Panc1 (cell line): ENCODE results near the gene OBP2A. TPM values are rescaled to one million over a fixed set of nuclear protein-coding genes. Genes with fewer than 3 reads are reported as not detected.

Experiments
- ATAC-seq: fragments of 200-7000 bp; cut with Tn5 transposase; 2 replicates; pipeline ENCODE4 v1.9.1; 2020; ENCODE audit warnings: mild to moderate bottlenecking, moderate library complexity
- BruUV-seq: library from RNA; stranded (reverse); fragments of 400-500 nt; replicated peaks from 2 replicates; lab custom pipeline; 2021; lab: Mats Ljungman, UMichigan
- CTCF ChIA-PET: fragments of 300-600 bp; sonication (Branson Sonifier 250); formaldehyde crosslinking; loops from one replicate; lab custom pipeline; 2022; ENCODE audit warnings: antibody characterized with exemption; lab: Charles Lee
- POLR2A ChIA-PET: fragments of 300-600 bp; sonication (Branson Sonifier 250); formaldehyde crosslinking; loops from one replicate; lab custom pipeline; 2022; ENCODE audit warnings: antibody characterized with exemption; lab: Charles Lee
- DNase-seq: peaks from one replicate; pipeline ENCODE4 v3.0.0-alpha.2; 2010; ENCODE audit warnings: low read depth, low spot score
- H3K27ac ChIP-seq: 2 replicates; pipeline ENCODE4 v1.5.1; 2011; ENCODE audit warnings: mild to moderate bottlenecking, low read length, inconsistent platforms
- H3K27me3 ChIP-seq: fragments of 200-500 bp; sonication (Bioruptor generic); 2 replicates; pipeline ENCODE4 v1.6.0; 2014; ENCODE audit warnings: low read length, inconsistent platforms; ENCODE audit not compliant: control insufficient read depth, insufficient read depth
- H3K36me3 ChIP-seq: fragments of 200-500 bp; sonication (Bioruptor generic); 2 replicates; pipeline ENCODE4 v1.5.1; 2014; ENCODE audit warnings: inconsistent platforms, mild to moderate bottlenecking, low read length, moderate library complexity; ENCODE audit not compliant: control insufficient read depth, insufficient read depth
- H3K4me1 ChIP-seq: 2 replicates; pipeline ENCODE4 v1.5.1; 2011; ENCODE audit warnings: inconsistent platforms, mild to moderate bottlenecking, low read length, moderate library complexity; ENCODE audit not compliant: control insufficient read depth, insufficient read depth
- H3K4me3 ChIP-seq, 2 experiments: 2 replicates each; pipeline ENCODE4 v1.5.1; 2011 to 2012; ENCODE audit warnings: low read depth in 2 of 2, low read length in 2 of 2, mild to moderate bottlenecking in 2 of 2, inconsistent platforms in 1 of 2, moderate library complexity in 1 of 2
- H3K9me3 ChIP-seq: fragments of 200-500 bp; sonication (Bioruptor generic); 2 replicates; pipeline ENCODE4 v1.5.1; 2014; ENCODE audit warnings: low read depth, mild to moderate bottlenecking, inconsistent platforms, low read length, moderate library complexity; ENCODE audit not compliant: control insufficient read depth, insufficient read depth
- POLR2AphosphoS5 ChIP-seq: IDR thresholded peaks from 2 replicates; pipeline ENCODE4 v1.6.1; 2012; ENCODE audit warnings: mild to moderate bottlenecking, low read depth, low read length, moderate library complexity
- SIN3A ChIP-seq: IDR thresholded peaks from 2 replicates; pipeline ENCODE4 v1.6.1; 2012; ENCODE audit warnings: low read depth, mild to moderate bottlenecking, low read length, moderate library complexity, borderline replicate concordance; ENCODE audit not compliant: insufficient read depth
- TCF7L2 ChIP-seq: IDR thresholded peaks from 2 replicates; pipeline ENCODE4 v1.6.1; 2011; ENCODE audit warnings: mild to moderate bottlenecking, low read depth, low read length, inconsistent platforms
- in situ Hi-C: cut with HindIII; loops from 2 replicates; pipeline ENCODE4 v1.10.0; 2016; ENCODE audit warnings: low sequenced_read_pairs, low pct_unique_long_range_greater_than_20kb
- intact Hi-C: fragments of 100-400 bp; cut with micrococcal nuclease; formaldehyde crosslinking; loops from one replicate; pipeline ENCODE4 v1.10.0; 2022; ENCODE audit not compliant: unreplicated experiment
- total RNA-seq: library from RNA; stranded (reverse); gene quantifications from one replicate; pipeline ENCODE4 v1.2.1, GENCODE V29; 2021; ENCODE audit not compliant: unreplicated experiment
- TF ChIP-seq, protein P1 (sequence below): fragments of 450-650 bp; IDR thresholded peaks from 2 replicates; pipeline ENCODE4 v1.5.1; 2017; ENCODE audit warnings: mild to moderate bottlenecking
- TF ChIP-seq, protein P2 (sequence below), 2 experiments: IDR thresholded peaks; 2 replicates each; pipeline ENCODE4 v1.6.1; 2011 to 2012; ENCODE audit warnings: low read depth in 2 of 2, control low read depth in 1 of 2, low read length in 1 of 2, mild to moderate bottlenecking in 1 of 2, moderate library complexity in 1 of 2; ENCODE audit not compliant: insufficient read depth in 1 of 2

The OBP2A gene
- total RNA-seq, 1 experiment from 2014 or later = not detected

DNA sequence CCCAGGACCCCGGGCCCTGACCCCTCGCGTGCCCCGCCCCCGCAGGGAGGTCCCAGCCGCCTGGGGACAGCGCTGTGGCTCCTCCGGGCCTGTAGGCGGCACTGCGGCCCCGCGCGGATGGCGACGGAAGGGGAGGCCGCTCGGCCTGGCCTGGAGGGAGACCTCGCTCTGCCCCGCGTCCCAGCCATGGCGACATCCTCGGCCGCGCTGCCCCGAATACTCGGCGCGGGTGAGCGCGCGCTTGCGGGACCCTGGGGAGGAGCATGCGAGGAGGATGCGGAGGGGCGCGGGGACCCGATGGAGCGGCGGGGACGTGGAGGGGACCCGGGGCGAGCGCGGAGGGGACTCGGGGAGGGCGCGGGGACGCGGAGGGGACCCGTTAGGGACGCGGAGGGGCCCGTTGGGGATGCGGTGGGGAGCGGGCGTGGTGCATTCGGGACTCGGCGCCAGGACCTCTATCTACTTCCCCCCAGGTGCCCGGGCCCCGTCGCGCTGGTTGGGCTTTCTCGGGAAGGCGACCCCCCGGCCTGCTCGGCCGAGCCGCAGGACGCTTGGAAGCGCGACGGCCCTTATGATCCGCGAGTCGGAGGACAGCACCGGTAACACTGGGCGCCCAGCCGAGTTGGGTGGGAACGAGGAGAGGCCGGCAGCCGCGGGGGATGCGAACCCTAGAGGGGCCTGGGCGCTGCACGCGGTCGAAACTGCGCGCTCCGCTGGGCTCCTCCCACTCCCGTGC lies 45.2 kb upstream of the OBP2A start, which contains the start of gene MRPS2:
Gene MRPS2, plus strand, starts transcription at position 158 of the 736 bp plus-strand sequence. Its CDS starts 29 bp downstream, at position 187.
- TF ChIP-seq, protein P1, sequence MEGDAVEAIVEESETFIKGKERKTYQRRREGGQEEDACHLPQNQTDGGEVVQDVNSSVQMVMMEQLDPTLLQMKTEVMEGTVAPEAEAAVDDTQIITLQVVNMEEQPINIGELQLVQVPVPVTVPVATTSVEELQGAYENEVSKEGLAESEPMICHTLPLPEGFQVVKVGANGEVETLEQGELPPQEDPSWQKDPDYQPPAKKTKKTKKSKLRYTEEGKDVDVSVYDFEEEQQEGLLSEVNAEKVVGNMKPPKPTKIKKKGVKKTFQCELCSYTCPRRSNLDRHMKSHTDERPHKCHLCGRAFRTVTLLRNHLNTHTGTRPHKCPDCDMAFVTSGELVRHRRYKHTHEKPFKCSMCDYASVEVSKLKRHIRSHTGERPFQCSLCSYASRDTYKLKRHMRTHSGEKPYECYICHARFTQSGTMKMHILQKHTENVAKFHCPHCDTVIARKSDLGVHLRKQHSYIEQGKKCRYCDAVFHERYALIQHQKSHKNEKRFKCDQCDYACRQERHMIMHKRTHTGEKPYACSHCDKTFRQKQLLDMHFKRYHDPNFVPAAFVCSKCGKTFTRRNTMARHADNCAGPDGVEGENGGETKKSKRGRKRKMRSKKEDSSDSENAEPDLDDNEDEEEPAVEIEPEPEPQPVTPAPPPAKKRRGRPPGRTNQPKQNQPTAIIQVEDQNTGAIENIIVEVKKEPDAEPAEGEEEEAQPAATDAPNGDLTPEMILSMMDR = peak; percentile 93
- TF ChIP-seq POLR2AphosphoS5 = peak; percentile 59
- no peak for TF ChIP-seq TCF7L2
- TF ChIP-seq SIN3A = peak; percentile 39; the same call in 1 of the 2 replicates
- TF ChIP-seq, protein P2, sequence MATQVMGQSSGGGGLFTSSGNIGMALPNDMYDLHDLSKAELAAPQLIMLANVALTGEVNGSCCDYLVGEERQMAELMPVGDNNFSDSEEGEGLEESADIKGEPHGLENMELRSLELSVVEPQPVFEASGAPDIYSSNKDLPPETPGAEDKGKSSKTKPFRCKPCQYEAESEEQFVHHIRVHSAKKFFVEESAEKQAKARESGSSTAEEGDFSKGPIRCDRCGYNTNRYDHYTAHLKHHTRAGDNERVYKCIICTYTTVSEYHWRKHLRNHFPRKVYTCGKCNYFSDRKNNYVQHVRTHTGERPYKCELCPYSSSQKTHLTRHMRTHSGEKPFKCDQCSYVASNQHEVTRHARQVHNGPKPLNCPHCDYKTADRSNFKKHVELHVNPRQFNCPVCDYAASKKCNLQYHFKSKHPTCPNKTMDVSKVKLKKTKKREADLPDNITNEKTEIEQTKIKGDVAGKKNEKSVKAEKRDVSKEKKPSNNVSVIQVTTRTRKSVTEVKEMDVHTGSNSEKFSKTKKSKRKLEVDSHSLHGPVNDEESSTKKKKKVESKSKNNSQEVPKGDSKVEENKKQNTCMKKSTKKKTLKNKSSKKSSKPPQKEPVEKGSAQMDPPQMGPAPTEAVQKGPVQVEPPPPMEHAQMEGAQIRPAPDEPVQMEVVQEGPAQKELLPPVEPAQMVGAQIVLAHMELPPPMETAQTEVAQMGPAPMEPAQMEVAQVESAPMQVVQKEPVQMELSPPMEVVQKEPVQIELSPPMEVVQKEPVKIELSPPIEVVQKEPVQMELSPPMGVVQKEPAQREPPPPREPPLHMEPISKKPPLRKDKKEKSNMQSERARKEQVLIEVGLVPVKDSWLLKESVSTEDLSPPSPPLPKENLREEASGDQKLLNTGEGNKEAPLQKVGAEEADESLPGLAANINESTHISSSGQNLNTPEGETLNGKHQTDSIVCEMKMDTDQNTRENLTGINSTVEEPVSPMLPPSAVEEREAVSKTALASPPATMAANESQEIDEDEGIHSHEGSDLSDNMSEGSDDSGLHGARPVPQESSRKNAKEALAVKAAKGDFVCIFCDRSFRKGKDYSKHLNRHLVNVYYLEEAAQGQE (IDR thresholded peaks at IDR 0.05; ENCODE audit: insufficient read depth in 1 of 2, low read depth in 2 of 2, low read length in 1 of 2) = no peak
- no TSS peak for BruUV-seq
- H3K4me1 ChIP-seq = peaks cover 4% of the 10 kb centered on the region
- peaks cover 4% of the 10 kb centered on the region; the same call in 1 of the 2 replicates for H3K36me3 ChIP-seq
- DNase-seq = no peak
- peak within 1 kb of the TSS; percentile 70 to 79 for H3K4me3 ChIP-seq
- ChIA-PET CTCF (no interaction called here), POLR2A (no interaction called here)
- peak within 1 kb of the TSS; percentile 72 for H3K27ac ChIP-seq
- ATAC-seq = peak; percentile 95
- H3K27me3 ChIP-seq = no peaks in the 10 kb centered on the region
- intact Hi-C loops = no loop called here
- no peaks in the 10 kb centered on the region for H3K9me3 ChIP-seq
- in situ Hi-C loops = no loop called here

DNA sequence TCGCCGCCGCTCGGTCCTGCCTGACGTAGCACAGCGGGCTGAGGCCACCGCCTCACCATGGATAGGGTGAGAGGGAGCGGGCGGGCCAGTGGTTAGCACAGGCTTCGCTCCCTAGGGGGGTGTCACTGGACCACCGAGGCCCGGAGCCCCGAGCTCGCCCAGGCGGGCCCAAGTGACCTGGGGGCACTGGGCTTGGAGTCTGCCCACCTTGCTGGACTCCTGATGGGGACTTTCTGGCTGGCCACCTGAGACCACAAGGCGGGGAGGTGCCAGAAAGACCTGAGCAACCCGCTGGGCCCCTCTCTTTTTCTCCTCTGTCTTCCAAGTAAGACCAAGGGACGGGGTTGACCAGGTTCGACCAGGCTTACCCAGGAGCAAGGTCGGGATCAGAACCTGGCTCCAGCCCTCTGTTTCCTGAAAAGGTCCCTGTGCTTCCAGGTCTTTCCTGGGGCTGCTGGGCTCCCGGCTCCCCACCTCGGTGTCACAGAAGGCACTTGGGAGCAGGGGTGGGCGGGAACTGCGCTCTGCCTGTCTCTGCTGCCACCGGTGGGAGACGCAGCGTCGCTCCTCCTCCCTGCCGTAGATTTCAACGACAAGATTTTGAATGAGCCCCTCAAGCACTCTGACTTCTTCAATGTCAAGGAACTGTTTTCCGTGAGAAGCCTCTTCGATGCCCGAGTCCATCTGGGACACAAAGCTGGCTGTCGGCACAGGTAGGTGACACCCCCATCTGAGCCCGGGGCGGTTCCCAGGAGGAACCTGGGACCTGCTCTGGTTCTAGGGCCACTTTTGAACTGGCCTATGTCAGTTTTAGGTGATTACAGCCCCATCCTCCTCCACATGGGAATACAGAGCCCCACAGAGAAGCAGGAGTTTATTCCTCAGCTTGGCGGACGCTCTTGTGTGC lies 44.4 kb upstream of the OBP2A start:
- Histone ChIP-seq H3K27me3 (no peaks in the 10 kb centered on the region), H3K36me3 (peaks cover 4% of the 10 kb centered on the region; the same call in 1 of the 2 replicates), H3K9me3 (no peaks in the 10 kb centered on the region), H3K4me3 (peak overlapping the region; percentile 70 to 79), H3K4me1 (peaks cover 4% of the 10 kb centered on the region), H3K27ac (peak overlapping the region; percentile 72)
- ATAC-seq (no peak), DNase-seq (no peak)
- BruUV-seq = no TSS peak
- POLR2A ChIA-PET = no interaction called here
- intact Hi-C loops = no loop called here
- TF ChIP-seq TCF7L2 (no peak), POLR2AphosphoS5 (no peak), SIN3A (no peak)
- TF ChIP-seq, protein P2 (IDR thresholded peaks at IDR 0.05; ENCODE audit: insufficient read depth in 1 of 2, low read depth in 2 of 2, low read length in 1 of 2) = no peak
- TF ChIP-seq, protein P1 = no peak
- in situ Hi-C loops = no loop called here
- CTCF ChIA-PET = interaction anchor here (0.6 kb wide), 1 partner anchor 26 kb away, joined by 7 read pairs; no protein-coding TSS in a partner anchor
